Activated CD8-positive, alpha-beta memory T cell treated with anti-CD3 and anti-CD28 coated beads, Interleukin-2, amount 50 U/mL, for 48 hours (primary cell): Measurements from ENCODE around the gene CTDP1.
"Not testable (repeated sequence)": the region's sequence is repeated elsewhere in the genome, so short reads cannot be mapped to it uniquely, and the experiment has no call there.

ENCODE experiments used
- DNase-seq: peaks from one replicate; pipeline ENCODE4 v3.0.0-alpha.2; 2020

Gene CTDP1

DNA sequence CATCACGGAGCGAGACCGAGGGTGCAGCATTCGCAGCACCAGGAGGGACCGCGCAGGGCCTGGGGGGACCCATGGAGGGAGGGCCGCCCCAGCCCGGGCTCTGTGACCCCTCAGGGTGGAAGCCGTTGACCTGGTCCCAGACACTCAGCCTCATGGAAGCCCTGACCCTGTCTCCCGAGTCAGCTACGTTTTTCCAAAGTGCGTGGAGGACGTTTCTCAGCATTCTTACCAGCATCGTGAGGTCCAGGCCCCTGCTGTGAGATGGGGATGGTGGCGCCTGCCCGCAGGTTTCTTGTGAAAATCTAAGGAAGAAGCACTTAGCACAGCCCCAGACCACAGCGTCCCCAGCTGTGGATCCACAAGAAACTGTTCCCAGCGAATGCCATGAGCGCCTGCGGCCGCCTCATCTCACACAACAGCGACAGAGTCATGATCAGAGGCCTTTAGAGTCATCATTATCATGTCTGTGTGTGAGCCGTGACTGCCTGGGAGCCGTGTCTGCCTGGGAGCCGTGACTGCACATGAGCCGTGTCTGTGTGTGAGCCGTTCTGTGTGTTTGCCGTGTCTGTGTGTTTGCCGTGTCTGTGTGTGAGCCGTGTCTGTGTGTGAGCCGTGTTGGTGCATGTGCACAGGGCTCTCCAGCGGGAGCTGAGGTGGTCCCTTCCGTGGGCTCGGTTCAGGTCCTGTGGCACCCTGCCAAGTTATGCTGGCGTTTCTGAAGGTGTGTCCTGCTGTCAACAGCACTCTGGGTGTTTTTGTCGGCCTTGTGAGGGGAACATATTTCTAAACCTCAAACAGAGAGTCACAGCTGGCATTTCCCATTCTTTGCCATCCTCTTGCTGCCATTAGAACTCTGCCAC is 68.9 kb downstream of the CTDP1 start:
- DNase-seq = no peak

DNA sequence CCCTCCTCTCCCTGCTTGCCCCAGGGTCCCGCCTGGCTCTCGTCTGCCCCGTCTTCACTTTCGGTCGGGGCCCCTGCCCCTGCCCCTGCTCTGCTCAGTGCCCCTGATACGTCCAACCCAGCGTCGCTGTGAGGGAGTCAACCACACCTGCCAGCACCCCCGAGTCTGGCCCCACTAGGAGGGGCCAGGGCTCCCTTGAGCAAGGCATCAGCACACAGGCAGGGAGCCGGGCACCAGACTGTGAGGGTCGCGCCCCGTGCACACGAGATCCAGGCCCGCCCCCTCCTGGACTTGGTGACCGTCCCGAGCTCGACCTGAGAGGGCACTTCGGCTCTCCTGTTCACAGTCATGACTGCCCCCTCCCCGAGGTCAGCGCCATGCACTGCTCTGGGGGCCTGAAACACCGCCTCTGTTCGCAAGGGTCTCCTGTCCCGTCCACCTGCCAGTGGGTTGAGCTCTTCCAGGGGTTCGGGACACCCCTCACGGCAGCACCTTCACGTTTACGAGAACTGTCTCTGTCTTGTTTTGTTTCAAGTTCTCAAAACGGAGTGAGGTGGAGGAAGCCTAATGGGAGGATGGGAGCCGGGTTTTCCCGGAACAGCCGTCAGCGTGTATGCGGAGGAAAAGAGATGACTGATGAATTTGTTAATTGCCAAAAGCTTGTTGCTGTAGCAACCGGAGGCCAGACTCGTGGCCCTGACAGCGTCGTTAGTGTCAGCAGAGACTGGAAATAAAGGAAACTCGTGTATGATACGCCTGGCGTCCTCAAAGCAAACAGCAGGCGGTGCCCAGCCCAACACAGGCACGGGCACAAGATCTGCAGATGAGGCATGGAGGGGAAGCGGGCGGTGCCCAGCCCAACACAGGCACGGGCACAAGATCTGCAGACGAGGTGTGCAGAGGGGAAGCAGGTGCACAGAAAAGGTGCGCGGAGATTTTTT is 69.9 kb downstream of the CTDP1 start:
- DNase-seq = no peak

- DNase-seq = no peak
Observed at GRCh38 chr18:79750980-79751571, 71.5 kb downstream of the CTDP1 start.

DNA sequence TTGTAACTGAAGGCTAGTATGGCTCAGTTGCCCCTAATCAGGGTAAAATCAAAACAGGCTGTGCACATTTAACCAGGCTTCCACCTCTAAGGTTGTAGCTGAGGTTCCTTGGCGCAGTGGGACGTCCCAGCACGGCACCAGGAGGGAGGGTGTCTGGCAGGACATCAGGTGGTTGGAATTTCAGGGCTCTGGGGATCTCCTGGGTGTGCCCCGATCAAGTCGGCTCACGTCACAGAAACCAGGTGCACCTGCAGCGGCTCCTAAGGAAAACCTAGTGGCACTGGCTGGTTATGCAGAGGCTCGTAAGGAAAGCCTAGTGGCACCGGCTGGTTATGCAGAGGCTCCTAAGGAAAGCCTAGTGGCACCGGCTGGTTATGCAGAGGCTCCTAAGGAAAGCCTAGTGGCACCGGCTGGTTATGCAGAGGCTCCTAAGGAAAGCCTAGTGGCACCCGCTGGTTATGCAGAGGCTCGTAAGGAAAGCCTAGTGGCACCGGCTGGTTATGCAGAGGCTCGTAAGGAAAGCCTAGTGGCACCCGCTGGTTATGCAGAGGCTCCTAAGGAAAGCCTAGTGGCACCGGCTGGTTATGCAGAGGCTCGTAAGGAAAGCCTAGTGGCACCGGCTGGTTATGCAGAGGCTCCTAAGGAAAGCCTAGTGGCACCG is 72.4 kb downstream of the CTDP1 start:
- not testable (repeated sequence) for DNase-seq

DNA sequence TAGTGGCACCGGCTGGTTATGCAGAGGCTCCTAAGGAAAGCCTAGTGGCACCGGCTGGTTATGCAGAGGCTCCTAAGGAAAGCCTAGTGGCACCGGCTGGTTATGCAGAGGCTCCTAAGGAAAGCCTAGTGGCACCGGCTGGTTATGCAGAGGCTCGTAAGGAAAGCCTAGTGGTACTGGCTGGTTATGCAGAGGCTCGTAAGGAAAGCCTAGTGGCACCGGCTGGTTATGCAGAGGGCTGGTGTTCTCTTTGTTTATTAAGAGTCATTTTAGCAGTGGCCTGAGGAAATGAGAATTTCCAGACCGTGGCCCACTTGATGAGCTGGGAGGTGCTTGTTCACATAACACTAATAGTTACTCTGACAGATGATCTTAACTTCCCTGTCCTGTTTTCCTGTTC is 73.3 kb downstream of the CTDP1 start:
- DNase-seq = not testable (repeated sequence)

- DNase-seq = no peak
Observed at GRCh38 chr18:79753391-79753851, 73.8 kb downstream of the CTDP1 start.

DNA sequence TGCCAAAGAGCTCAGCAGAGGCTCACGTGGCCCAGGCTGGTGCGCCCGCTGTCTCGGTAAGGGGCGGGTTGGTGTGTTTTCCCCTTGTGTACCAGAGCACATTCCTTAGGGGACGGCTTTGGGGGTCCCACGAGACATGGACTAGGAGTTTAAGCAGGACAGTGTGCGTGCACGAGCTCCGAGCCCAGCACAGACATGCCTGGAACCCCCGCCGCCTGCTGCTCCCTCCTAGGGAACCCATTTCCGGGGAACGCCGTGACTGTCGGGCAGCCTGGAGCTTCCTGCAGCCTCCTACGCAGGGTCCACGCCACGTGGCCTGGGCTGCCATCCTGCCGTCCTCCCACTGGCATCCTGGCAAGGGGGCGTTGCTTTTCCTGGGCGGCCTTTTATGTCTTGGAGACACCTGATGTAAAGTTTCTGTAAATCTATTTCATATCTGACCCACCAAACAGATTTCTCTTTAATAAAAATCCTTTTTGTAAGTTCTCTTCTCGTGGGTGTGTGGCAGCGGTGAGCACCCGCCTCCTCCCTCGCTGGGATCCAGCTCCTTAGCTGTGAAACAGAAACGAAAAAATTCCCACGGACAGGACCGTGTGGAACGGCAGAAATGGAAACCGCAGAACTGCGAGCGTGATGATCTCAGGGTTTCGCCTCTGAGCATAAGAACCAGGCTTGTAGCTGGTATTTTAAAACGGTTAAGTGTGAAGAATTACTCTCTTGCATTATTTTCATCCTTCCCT is 74.6 kb downstream of the CTDP1 start:
- no peak for DNase-seq

GRCh38 chr18:79754831-79755351 is 75.3 kb downstream of the CTDP1 start:
- DNase-seq = no peak

DNA sequence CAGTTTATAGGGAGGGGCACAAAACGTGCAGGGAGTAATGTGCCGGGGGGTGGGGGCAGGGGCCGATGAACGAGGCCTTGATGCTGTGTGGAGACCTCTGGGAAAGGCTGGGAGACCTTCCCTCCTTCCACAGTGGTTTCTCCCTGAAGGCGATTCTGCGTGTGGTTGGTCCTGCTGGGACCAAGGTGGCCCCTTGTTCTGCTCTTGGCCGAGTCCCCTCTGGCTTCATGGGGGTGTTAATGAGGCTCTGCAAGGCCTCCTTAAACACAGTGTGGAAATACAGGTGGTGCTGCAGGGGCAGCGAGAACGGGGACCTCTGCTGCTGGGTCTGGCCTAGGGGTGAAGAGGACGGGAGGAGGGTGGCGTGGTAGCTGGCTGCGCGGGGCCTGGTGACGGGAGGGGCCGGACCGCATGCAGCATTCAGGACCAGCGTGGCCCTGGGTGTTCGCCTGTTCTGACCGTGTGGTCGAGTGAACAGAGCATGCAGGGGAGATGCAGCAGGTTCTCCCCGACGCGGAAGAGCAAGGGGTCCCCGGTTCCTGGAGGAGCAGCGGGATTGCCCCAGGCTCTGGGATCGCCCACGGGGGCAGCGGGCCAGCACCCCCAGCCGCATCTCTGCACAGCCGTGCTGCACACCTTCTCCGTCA is 76.0 kb downstream of the CTDP1 start:
- no peak for DNase-seq

DNA sequence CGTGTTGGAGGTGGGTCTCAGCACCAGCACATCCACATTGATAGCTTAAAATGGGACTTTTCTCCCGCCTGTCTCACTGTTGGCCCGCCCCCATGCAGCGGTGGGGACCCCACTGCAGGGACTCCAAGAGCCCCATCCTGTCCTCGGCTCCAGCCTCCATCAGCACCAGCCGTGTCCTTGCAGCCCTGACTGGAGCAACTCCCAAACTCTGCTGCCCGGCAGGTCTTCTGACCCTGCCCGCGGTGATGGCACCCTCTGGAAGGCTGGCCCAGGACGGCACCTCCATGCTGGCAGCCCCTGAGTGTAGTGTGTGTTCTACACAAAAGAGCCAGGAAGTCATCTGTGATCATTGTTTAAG is 76.5 kb downstream of the CTDP1 start:
- DNase-seq = no peak

- DNase-seq = no peak
Observed at GRCh38 chr18:79756826-79757225, 77.2 kb downstream of the CTDP1 start.

GRCh38 chr18:79760348-79760747 is 80.7 kb downstream of the CTDP1 start:
- DNase-seq = no peak

DNA sequence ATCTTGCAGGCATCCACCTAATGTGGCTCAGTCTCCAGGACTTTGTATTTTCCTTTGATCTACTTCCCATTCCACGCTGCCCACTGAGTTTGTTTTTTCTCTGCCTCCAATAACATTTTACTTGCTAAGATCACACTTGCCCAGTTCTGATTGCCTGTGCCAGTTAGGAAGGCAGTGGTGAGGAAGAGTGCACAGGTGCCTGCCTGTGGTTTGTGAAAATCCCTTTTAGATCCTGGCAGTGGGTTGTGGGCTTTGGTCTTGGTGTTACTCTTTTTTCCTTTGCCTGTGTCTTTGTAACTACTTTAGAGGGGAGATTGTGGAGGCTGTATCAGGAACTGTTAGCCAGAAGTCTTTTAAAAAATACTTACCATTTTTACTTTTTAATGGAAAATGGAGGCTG is 81.3 kb downstream of the CTDP1 start:
- DNase-seq = no peak

GRCh38 chr18:79763407-79763806 is 83.8 kb downstream of the CTDP1 start:
- DNase-seq = no peak

- no peak for DNase-seq
Observed at GRCh38 chr18:79764131-79764530, 84.5 kb downstream of the CTDP1 start.

- no peak for DNase-seq
Observed at GRCh38 chr18:79765491-79766245, 86.1 kb downstream of the CTDP1 start.

DNA sequence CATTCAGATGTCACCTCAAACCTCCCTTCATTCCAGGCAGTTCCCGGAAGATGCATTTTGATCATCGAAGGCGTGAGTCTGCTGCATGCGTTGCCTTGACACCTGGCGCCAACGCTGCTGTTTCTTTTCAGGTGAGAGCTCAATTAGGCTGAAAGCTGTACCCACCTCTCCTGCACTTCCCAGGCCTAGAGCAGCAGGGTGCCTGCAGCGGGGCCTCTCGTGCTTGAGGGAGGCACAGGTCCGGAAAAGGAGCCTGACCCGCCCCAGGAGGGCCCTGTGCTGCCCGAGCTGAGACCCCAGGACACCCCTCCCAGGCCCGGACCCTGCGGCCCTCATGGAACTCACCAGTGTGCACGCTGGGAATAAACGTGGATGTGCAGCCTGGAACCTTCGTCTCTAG is 86.7 kb downstream of the CTDP1 start:
- DNase-seq = no peak

DNA sequence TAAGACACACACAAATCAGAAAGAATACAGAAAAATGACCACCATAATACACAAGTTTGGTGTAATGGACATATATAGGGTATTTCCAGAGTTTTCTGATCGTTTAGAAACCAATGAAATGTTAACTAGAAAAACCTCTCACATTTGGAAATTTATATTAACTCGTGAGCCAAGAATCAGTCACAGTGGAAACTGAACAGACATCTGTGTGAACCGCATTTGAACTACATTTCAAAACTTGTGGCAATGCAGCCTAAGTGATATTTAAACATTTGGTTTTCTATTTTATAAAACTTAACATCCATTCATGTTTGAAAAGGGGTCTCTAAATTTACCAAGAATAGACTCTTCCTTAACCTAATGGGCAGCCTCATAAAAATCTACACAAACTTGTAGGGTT is 89.1 kb downstream of the CTDP1 start:
- DNase-seq = no peak

DNA sequence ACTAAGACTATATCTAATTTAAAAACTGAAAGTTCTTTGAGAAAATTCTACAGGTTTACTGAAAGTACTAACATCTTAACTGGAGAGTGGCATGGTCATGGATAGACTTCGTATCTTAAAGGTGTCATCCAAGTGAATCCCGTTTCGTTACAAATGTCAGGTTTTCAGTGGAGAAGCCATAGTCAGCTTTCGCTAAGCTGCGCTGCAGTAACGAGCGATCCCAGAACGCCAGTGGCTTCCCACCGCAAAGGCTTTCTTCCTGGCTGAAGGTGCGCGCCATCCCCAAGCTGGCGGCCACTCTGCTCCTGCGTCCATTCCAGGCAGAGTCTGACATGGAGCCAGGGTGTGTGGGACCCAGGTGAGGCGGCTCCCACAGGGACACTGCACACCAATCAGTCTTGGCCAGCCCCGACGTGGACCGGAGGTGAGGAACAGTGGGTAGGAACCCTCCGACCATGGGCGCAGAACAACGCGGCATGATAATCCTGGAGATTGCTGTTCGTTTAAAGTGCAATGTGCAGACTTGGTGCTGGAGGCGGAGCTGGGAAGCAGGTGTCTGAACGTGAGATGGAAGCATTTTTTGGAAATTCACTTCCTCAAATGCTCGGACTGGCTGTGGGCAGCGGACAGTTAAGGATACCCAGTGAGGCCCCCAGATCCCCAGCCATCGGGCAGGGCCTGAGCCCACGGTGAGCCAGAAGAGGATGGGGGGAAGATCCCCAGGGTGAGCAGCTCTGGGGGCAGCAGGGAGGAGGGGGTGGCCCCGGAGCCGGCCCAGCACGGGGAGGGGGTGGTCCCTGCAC is 90.3 kb downstream of the CTDP1 start:
- no peak for DNase-seq

DNA sequence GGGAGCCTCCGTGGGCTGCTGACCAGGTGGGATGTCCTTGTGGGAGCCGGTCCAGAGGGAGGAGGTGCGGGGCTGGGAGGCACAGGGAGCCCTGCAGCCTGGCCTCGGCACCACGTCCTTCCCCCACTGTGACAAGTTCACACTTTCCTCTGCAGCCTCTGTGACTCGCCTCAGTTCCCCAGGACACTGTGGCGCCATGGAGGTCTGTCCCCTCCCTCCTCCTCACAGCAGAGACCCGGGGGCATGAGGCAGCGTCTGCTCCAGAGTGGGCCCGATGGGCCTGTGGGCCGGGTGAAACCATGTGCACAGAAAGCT is 90.9 kb downstream of the CTDP1 start:
- DNase-seq = no peak
